Hematopoietic multipotent progenitor cell treated with erythropoietin and hydrocortisone succinate and interleukin-3 and kit ligand, for 15 days (in vitro differentiated cells): ENCODE measurements around the gene USP3.
"Not testable (repeated sequence)": the region's sequence is repeated elsewhere in the genome, so short reads cannot be mapped to it uniquely, and the experiment has no call there.

Experiments used
- DNase-seq: peaks from one replicate; pipeline ENCODE4 v3.0.0-alpha.2; 2015; ENCODE audit warnings: low spot score

The USP3 gene

GRCh38 chr15:63513728-63514127 is 9.3 kb downstream of the USP3 start:
- DNase-seq: no peak

GRCh38 chr15:63514531-63514943 is 10.1 kb downstream of the USP3 start:
- no peak for DNase-seq

GRCh38 chr15:63517202-63517601 is 12.8 kb downstream of the USP3 start:
- DNase-seq: no peak

DNA sequence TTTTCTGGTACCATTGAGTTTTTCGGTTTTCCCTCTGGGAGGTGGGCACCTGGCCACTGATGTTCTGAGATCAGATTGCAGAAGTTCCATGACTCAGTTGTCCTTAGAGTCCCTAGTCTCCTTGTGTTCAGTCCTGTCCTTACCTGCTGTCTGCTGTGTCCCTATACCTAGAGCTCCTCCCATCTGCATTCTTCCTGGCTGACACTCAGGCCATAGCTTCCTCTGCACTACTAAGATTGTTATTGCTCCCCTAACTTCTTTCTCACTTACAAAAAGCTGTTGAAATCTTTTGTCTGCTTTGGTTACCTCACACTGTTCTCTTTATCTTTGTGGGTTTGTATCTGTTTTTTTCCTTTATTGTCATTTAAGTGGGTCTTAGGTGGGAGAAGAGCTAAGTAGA is 13.2 kb downstream of the USP3 start:
- no peak for DNase-seq

- DNase-seq: no peak
These were observed 14.6 kb downstream of the USP3 start for GRCh38 chr15:63519041-63519440.

DNA sequence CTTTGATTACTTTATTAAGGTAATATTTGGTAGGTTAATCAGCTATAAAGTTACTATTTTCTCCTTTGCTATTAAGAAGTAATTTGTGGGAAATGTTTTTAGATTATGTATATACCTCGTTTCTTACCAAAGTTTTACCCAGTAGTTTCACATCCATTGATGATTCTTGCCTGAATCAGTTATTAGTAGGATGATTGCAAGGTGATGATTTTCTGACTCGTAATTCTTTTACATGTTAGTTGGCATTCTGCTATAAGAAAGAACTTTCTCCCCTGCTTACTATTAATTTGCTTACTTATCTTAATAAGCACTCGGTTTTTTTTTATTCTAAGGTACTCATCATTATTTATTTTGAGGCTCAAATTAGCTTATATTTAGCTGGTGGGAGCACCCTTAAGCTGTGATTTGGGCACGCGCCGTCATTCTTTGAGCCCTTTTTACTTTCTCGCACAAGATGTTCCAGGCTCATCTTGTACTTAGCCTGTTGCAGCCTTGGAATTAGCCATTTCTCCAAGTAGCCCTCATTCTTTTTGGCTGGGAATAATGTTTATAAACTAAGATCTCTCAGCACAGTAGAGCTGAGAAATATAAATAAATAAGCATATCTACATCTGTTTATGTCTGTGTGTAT is 15.3 kb downstream of the USP3 start:
- DNase-seq: no peak

- DNase-seq: not testable (repeated sequence)
These were observed 16.1 kb downstream of the USP3 start for GRCh38 chr15:63520462-63520861.

DNA sequence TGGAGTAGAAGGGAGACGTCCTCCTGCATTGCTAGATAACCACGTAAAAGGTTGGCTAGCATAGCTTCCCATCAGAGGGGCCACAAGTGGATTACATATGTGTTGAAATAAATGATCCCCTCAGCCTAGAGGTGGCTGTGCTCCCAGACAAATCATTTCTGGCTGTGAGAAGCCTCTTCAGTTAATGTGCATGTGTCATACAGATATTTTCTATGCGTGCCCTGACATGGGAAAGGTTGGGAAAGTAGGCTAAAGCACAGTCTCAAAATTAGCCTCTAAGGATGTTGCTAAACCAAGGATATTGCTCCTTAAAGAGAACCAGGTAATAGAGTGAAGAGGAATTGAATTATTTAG is 17.8 kb downstream of the USP3 start:
- DNase-seq: no peak

- no peak for DNase-seq
These were observed 19.1 kb downstream of the USP3 start for GRCh38 chr15:63523306-63523990.

DNA sequence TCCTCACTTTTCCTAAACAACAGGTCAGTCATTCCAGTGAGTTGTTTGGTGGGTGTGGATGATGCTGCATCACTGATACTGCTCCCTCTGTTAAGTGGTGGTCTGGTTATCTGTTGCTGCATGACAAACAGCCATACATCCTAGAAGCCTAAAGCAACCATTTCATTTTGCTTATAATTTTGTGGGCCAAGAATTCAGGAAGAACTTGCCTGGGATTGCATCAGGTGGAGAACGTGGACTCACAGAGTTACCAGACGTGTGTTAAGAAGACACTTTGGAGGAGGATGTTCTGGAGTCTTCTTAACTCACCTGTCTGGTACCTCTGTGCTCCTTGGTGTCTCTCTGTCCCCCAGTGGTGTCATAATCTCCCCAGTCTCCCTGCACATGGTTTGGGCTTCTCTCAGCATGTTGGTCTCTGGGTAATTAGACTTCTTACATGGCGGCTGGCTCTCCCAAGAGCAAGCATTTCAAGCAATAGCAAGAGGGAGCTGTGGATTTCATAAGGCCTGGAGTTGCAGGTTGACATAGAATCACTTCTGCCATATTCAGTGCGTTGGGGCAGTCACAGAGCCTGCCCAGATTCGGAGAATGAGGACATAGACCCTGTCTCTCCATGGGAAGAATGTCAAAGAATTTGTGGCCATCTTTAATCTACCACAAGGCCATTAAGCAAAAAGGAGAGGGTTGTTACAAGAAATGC is 20.1 kb downstream of the USP3 start:
- no peak for DNase-seq

DNA sequence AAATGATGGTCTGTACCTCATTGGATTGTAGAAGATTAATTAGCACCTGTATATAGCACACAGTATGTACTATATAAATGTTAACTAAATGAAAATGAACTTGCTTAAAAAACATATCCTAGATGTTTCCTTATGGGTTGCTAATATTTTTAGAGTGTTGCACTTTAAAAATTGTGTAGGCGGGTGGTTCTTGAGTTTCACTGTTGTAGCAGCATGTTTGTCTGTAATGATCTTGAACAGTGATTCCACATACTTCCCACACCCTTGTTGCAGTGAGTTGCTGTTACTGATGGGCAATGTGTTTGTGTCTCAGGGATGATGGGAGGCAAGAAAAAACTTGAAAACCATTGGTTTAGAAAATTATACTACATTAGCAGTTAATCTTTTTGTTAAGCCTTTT is 22.0 kb downstream of the USP3 start:
- no peak for DNase-seq

DNA sequence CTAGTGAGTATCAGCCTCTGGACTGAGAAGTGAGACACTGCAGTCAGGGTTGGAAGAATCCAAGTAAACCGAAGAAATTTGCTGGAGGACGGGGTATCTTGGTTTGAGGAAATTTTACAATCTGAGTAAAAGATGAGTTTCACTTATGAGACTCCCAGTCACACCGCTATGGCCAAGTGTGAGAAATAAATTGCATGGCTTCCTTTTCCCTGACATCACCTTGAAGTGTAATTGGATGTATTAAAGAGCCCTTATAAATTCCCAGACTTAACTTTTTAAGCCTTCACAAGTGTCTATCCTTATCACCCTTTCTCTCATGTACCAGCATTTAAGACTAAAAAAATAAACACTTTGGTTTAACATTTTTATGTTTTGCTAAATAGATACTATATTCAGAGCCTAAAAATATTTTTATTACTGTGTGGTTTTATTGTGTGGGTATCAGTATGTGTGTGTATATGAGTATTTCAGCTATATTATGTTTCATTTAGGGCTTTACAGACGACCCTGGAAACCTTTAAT is 23.8 kb downstream of the USP3 start:
- DNase-seq: no peak

DNA sequence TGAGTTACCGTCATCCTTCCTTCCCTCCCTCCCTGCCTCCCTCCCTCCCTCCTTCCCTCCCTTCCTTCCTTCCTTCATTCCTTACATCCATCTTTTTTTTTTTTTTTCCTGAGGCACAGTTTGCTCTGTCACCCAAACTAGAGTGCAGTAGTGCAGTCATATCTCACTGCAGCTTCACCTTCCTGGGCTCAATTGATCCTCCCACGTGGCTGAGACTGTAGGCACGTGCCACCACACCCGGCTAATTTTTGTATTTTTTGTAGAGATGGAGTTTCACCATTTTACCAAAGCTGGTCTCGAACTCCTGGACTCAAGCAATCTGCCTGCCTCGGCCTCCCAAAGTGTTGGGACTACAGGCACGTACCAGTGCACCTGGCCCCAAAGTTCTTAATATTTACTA is 25.8 kb downstream of the USP3 start:
- DNase-seq: no peak

DNA sequence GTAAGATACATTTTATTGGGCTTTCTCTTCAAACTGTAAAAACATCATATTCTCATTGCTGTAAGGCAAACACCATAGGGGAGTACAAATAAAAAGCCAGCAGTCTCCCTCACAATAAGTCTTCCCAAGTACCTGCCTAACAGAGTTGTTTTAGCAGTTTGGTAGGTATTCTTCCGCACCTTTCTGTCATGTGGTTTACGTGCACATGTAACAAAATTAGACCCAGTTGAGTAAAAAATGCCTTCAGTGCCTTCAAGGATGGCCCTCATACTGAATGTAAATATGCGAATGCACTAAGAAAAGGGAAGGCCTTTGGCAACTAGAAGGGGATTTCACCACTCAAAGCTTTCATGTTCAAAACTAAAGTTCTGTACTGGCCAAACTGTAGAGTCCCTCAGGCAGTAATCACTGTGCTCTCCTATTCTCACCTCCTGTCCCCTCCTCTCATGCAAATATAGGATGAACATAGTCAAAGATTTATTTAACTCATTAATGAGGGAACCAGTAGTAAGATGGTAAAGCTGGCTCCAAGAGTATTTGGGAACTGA is 26.4 kb downstream of the USP3 start:
- no peak for DNase-seq

DNA sequence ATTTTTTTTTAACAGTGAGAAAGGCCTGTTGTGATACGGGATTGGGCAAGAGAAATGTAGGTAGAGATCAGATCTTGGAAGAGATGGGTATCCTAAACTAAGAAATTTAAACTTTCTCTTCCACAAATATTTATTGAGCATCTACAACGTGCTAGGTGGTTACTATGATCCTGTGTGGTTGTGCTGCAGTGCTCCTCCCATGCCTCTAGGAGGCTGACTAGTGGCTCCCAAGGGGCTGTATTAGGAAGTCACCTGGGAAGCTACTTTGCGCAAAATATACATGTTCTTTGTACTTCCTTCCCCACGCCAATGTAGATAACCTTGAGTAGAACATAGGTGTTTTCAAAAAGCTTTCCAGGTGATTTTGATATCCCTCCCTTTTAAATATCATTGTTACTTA is 27.2 kb downstream of the USP3 start:
- DNase-seq: no peak

DNA sequence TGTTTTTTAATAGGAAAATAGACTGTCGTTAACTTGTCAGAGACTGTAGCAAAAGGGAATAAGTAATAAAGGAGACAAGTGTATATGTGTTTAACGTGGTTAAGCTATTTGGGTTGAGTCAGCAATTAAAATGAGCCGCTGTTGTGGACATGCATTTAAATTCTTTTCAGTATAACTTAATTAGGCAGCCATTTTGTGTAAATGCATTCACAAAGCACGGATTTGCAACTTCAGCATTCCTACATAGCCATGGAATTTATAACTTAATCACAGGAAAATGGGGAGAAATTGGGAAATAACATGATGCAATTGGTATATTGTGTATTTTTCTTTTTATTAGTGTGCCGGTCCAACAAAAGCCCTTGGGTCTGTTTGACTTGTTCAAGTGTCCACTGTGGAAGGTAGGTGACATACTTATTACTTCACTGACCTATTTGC is 27.9 kb downstream of the USP3 start:
- DNase-seq: no peak

DNA sequence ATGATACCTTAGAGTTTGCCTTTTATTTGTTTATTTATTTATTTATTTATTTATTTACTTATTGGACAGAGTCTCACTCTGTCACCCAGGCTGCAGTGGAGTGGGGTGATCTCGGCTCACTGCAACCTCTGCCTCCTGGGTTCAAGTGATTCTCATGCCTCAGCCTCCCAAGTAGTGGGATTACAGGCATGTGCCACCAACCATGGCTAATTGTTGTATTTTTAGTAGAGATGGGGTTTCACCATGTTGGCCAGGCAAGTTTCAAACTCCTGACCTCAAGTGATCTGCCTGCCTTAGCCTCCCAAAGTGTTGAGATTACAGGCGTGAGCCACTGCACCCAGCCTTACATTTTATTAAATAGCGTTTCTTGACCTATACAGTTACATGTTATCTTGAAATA is 30.5 kb downstream of the USP3 start:
- not testable (repeated sequence) for DNase-seq

DNA sequence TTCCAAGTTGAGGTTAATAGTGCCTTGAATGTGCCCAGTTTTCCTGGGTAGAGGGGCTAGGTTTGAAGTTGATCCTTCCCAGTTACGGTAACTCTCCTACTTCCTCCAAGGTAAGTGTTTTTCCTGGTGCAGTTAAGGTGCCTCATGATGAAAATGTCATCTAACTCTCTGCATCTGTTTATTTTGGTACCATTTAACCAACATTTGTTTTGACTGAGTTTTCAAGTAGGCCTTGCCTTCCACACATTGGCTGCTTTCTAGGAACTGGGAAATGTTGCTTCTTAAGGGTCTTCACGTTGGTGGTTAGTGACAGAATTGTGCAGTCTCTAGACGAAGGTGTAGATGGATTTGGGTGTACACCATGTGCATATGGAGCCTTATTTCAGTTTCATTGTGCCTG is 31.3 kb downstream of the USP3 start:
- DNase-seq: no peak

DNA sequence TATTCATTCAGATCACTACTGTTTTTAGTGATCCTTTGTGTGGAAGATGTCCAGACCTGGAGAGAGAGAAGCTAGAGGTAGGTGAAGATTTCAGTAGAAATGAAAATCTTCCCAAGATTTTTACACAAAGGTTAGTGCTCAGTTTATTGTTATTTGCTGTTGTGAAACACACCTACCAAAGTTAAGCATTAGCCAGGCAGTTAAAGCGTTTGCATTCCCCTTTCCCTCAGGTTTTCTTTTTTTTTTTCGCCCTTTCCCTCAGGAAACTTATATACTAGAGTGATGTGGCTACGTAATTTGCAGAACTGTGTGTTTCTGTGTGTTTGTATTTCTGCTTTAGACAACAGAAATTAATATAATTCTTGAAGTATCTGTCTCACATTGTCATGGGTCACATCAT is 34.5 kb downstream of the USP3 start:
- no peak for DNase-seq

DNA sequence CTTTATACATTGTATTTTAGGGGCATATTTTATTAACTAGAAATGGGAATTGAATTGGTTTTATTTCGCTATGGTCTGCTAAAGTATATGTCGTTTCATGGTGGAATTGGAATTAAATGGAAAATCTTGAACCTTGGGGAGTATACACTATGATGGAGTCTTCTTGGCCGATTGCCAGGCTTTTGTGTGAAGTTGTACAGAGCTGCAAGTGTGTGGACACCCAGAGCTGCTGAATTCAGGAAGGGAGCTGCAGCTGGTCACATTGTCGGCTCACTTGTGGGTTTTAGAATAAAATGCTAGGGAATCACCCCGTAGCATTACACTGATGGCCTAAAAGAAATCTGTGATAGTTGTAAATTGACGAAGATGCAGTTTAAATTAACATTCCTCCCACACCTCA is 35.1 kb downstream of the USP3 start:
- no peak for DNase-seq

DNA sequence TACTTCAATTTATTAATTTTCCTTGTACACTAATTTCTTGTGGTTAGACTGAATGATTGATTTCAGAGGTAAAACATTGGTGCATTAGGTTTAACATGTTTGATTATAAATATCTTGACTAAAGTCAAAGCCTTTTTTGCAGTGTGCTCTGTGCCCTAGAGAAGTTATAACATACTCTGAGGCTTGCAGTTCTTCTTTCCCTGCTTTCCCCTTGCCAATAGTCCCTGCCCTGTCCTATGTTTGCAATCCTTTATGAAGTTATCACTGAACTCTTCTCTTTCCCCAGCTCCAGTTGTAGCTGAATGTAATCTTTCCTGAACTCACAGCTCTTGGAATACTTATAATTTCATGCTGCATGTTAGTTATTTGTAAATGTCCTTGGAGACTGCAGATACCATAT is 35.6 kb downstream of the USP3 start:
- DNase-seq: no peak

GRCh38 chr15:63540449-63540848 is 36.1 kb downstream of the USP3 start:
- no peak for DNase-seq
